ENCODE results near the gene AMFR.

Gene AMFR

DNA sequence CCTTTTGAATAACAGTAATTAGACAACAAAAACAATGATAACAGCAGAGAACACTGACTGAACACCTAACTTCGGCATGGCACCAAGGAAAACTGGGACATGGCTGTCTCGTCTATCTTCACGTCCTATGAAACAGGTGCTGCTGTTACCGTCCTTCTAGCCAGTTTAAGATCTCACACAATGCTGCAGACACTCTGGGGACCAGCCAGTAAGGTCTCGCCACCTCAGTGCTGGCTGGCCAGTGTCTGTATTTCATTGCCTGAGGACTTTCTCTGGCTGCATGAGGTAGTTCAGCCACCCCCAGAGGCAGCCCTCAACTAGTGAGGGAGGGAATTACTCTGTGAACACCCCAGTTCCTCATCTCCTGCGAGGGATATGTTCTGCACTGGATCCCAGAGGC lies 57.6 kb downstream of the AMFR start:
- H3K27ac ChIP-seq = no peak overlapping the region
- no peak overlapping the region for H3K4me3 ChIP-seq

DNA sequence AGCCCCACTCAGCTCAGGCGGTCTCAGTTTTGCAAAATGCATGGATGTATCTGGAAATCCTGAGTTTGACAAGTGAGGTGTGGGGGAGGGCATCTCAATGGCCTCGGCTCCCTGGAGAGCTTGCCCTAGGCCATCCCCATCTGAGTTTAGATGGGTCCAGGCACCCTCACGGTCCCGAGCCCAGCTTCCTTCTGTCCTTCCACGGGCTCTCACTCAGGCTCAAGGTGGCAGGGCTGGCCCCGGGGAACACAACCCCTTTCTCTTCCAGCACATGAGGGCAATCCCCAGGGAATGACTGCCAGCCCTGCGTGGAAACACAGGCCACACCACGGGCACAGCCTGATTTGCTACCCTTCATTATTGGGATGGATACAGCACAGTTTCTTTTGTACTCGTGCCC lies 58.4 kb downstream of the AMFR start:
- Histone ChIP-seq H3K4me3 (no peak overlapping the region), H3K27ac (no peak overlapping the region)

DNA sequence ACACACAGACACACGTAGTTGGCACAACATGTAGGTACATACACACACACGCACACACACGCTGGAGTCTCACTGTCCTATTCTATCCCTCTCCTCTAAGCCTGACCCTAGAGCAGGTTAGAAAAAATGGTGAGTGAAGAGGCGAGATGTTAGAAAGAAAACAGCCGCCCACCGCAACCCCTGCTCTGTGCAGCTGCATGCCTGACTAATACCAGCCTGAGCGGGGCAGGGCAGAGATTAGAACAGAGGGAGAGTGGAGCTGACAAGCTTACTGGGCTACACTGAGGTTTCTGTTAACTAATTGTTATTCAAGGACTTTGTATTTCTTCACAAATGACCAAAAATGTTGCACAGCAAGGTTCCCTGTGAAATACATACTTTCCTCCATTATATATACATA lies 59.8 kb downstream of the AMFR start:
- Histone ChIP-seq H3K4me3 (no peak overlapping the region), H3K27ac (no peak overlapping the region)

- H3K4me3 ChIP-seq = no peak overlapping the region
These were observed 60.5 kb downstream of the AMFR start for GRCh38 chr16:56364865-56365264.

DNA sequence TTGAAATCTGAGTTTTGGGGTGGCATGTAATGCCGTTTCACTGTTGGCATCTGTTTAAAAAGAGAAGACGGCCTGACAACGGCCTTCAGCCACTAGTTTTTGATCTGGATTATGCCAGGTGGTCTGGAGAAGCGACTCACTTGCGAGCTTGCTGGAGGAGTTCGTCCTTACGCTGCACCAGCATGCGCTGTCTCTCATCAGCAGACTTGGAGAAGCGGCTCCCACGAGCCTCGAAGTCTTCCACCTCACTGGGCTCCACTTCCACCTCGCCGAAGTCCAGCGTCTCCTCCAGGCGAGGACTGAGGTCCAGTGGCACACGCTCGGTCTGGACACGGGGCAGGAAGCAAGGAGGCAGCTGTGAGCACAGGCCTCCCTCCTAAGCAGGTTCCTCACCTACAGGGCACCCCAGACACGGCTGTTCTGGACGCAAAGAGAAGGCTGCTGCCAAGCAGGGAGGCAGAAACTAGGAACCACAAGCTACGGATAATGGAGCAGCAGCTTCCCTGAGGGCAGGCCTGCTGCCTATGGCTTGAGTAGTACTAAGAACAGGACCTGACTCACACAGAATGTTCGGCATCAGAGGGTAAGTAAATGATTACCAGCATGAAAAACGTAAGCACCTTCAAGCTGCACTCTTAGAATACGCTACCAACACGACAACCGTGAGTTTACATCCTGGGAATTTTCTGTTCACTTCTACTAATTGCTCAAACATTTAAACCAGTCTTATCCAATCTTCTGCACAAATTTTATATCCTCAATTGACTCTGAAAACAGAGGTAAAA lies 61.4 kb downstream of the AMFR start:
- Histone ChIP-seq H3K27ac (no peak overlapping the region), H3K4me3 (no peak overlapping the region)

More at GRCh38 chr16:56364865-56365264, 60.5 kb downstream of the AMFR start:
- no peak overlapping the region for H3K27ac ChIP-seq

GRCh38 chr16:56363181-56363716 lies 62.1 kb downstream of the AMFR start:
- H3K4me3 ChIP-seq = no peak overlapping the region
- no peak overlapping the region for H3K27ac ChIP-seq

- Histone ChIP-seq H3K4me3 (no peak overlapping the region), H3K27ac (no peak overlapping the region)
These were observed 62.6 kb downstream of the AMFR start for GRCh38 chr16:56362706-56363105.

GRCh38 chr16:56362057-56362655 lies 63.2 kb downstream of the AMFR start:
- Histone ChIP-seq H3K4me3 (no peak overlapping the region), H3K27ac (no peak overlapping the region)

DNA sequence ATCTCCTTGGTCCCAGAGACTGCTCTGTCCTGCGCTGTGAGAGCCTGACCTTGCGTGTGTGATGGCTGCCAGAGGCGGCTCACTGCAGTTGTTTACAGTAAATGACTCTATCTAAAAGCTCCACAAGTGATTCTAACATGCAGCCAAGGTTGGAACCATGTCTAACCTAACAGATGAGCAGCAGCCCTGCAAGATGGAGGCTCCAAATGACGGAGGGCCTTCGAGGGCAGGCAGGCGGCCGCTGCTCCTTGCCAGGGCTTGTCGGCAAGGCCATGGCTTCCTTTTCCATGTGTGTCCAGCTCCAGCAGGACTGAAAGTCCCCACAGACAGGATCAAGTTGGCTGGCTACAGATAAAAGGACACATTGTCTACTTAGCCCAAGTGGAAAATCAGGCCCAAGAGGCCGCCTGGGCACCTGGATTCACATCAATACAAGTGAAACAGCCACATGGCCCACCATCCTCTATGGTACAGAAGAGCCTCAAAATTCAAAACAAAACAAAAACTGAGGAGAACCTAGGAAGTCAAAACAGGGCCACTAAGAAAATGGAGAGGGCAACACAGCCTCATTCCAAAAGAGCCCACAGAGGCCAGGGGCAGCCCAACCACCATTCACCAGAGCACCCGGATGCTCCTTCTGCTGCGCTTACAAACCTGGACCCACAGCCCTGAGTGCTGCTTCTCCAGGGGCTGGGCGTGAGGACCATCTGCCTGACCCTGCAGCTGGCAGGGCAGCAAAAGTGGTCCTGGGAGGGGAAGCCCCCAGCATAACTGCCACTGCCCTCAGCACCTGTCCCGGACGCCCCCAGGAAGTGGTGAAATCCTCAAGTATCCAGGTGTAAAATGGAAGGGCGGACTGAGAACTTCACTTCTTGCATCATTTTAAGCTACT lies 65.0 kb downstream of the AMFR start:
- Histone ChIP-seq H3K27ac (peak overlapping the region in 1 of 21 experiments; percentile 10), H3K4me3 (no peak overlapping the region)

DNA sequence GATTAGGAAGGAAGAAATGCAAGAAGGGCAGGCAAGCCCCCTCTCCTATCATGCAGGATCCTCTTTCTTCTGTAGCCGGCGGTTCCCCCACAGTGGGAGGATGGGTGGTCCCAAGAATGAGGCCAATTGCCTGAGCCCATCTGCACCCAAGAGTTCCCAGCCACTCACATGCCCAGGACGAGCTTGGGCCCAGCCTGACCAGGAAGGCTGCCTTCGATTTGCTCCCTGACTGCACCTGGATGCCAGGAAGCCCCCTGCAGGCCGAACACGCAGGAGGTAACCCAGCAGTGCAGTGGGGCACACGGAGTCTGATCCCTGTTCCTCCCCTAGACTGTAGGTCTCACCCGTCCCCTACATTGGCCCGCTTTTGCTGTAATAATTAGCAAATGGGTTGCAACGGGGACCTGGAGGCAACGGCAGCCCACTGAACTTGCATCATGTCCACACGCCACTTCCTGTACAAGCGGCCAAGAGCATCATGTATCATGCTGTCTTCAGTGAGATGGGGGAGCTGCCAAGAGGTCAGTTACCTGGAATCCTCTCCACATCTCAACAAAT lies 67.5 kb downstream of the AMFR start:
- Histone ChIP-seq H3K27ac (peak overlapping the region in 4 of 21 experiments; percentile 14 to 70 (median 40)), H3K4me3 (no peak overlapping the region)

DNA sequence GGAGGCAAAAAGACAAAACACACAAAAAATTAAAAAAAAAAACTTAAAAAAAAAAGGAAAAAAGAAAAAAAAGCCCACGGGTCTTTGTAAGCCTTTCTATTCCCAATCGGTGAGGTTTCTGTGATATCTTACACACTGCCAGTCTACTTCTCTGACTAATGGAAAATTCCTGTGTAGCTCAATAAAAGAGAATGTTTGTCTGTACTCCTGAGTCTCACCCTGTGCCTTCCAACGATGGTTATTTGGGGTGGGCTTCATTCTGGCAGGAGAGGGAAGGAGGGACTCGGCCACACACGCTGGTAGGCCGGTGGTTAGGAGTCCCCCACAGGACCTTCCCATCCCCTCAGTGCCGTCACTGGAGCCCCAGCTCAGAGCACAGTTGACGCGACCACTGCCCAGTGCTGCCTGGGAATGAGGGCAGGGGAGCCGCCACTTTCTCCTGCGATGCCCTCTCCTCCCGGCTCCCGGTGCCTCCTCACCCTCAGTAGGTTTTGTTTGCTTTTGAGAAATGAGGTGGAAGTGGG lies 68.0 kb downstream of the AMFR start:
- Histone ChIP-seq H3K27ac (peak overlapping the region in 13 of 21 experiments; percentile 14 to 75 (median 44)), H3K4me3 (peak overlapping the region; percentile 15 to 43 (median 32))

DNA sequence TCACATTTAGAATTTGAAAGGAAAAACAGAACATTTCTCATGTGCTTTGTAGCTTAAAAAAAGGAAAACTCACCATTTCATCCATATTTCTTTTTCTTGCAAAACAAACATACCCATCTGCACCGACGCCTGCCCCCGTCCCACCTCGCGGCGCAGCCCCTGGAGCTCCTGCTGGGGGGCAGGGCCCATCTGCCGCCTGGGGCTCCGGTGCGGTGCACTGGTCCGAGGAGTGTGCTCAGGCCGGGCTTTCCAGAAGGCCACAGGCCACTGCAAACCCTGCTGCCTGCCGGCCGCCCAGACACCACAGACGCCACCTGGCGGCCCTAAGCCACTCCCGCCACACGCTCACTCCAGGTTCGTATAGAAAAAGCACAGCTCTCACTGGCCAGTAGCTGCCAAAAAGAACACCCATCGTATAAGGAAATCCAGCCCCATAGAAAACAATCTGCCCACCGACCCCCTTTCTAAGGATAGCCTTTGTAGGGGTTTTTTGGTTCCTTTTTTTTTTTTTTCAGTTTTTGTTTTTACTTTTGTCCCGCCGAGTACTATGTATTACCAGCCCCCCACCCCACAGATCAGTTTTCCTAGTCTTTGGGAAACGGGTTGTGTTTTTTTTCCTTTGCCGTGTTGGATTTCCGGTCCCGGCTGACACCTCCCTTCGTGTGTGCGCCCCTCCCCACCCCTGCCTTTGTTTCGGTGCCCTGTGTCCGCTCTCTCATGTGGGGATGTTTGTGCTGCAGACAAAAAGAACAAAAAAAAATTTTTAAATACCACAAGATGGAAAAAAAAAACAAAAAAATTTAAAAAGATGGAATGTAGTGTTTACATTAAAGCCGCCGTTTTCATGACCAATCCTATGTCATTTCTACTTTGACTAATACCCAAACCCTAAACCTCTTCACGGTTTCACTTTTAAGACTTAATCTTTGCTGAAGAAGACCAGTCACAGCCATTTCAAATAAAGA lies 68.8 kb downstream of the AMFR start:
- H3K27ac ChIP-seq = peak overlapping the region in 18 of 21 experiments; percentile 0 to 75 (median 46)
- peak overlapping the region; percentile 15 to 43 (median 32) for H3K4me3 ChIP-seq

GRCh38 chr16:56355786-56356275 lies 69.5 kb downstream of the AMFR start:
- Histone ChIP-seq H3K4me3 (peak overlapping the region in 2 of 7 experiments; percentile 15 to 35), H3K27ac (peak overlapping the region in 7 of 21 experiments; percentile 35 to 75 (median 47))

GRCh38 chr16:56355221-56355620 lies 70.1 kb downstream of the AMFR start:
- Histone ChIP-seq H3K27ac (no peak overlapping the region), H3K4me3 (no peak overlapping the region)

DNA sequence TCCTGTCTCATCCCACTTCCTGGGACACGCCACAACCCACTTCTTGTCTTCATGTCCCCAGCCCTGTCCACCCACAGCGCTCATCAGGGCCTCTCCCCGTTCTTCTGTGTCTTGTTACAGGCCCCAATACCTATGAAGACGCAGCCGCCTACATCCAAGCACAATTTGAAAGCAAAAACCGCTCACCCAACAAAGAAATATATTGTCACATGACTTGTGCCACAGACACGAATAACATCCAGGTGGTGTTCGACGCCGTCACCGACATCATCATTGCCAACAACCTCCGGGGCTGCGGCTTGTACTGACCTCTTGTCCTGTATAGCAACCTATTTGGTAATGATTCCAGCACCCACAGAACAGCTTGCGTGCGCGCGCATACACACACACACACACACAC lies 70.6 kb downstream of the AMFR start:
- no peak overlapping the region for H3K4me3 ChIP-seq
- no peak overlapping the region for H3K27ac ChIP-seq

DNA sequence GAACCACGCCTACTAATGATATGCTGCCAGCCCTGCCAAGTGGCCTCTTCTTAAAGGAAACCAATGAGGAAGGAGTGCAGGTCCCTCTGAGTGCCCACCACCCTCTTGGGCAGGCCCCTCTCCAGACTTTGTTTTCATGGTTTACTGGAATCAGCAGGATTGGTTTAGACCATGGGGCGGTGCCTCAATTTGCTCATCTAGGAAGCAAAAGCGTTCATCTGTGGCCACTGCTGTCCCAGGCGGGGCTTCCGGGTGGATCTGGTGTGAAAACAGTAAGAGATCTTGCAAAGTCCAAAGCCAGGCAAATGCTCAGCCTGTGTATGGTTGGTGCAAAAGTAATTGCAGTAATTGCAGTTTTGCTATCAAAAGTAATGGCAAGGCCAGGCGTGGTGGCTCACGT lies 71.3 kb downstream of the AMFR start:
- H3K4me3 ChIP-seq = no peak overlapping the region
- no peak overlapping the region for H3K27ac ChIP-seq

DNA sequence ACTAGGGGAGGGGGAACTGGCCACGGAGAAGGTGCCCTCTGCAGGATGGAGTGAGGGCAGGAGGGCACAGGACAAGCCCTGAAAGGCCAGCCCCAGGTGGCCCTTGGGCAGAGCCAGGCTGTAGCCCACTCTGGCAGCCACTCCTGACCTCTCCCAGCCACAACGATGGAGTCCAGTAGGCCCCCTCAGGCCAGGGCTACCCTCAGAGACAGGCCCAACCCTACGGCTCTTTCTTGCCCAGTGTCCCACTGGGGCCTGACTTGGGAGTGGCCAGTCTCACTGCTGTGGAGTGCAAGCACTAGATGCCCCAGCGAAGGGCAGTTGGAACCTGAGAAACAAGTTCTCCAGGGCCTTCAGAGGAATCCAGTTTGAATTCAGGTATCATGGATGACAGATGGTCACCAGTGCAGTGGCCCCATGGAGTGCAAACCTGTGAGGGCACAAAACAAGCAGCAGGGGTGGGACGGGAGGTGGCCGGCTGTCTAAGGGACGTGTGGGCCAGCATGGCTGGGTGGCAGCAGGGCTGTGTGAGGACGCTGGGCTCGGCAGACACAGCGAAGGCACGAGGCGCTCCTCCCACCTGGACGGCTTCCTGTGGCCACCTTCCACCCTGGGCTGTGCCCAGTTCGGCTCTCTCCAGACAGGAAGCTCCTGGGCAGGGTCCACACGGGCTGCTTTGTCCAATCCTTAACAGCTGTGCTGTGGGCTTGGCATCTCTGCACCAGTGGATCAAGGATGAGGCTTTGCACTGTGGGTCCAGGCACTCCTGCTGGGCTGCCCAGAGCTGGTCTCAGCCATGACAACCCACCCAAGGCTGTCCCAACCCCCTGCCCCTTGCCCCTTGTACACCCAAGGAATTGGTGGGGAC lies 72.1 kb downstream of the AMFR start:
- Histone ChIP-seq H3K27ac (no peak overlapping the region), H3K4me3 (no peak overlapping the region)
